ENCODE measurements around the gene ZNF529. TPM values are rescaled to one million over a fixed set of nuclear protein-coding genes. Genes with fewer than 3 reads are reported as not detected.
A peak's percentile ranks its signal among the peaks of the same experiment; 100 is the strongest.

The ZNF529 gene
- total RNA-seq, 1 experiment from 2014 or later = 4.2 TPM

GRCh38 chr19:36572593-36573019 lies 486 bp downstream of the ZNF529 start:
- Histone ChIP-seq H3K36me3 (ENCODE audit: low read depth) (peaks cover 55% of the 10 kb centered on the region), H3K4me3 (peak overlapping the region; percentile 90), H3K27ac (peak overlapping the region; percentile 55), H3K9me2 (ENCODE audit: insufficient read depth) (no peaks in the 10 kb centered on the region), H3F3A (ENCODE audit: insufficient read depth, low read depth) (no peaks in the 10 kb centered on the region), H2AFZ (peak overlapping the region; percentile 99), H3K4me2 (peak overlapping the region; percentile 88), H3K79me2 (ENCODE audit: low read depth) (peaks cover 40% of the 10 kb centered on the region), H3K27me3 (ENCODE audit: insufficient read depth, low read depth) (no peaks in the 10 kb centered on the region), H3K9me3 (ENCODE audit: insufficient read depth, low read depth) (peaks cover 25% of the 10 kb centered on the region; the same call in 1 of the 2 replicates), H4K20me1 (ENCODE audit: insufficient read depth) (no peaks in the 10 kb centered on the region), H3K4me1 (replicated peaks; ENCODE audit: insufficient read depth) (peaks cover 6% of the 10 kb centered on the region; the same call in 1 of the 2 replicates)
- ChIA-PET POLR2A (ENCODE audit: unreplicated experiment) (interaction anchor here (0.6 to 1.0 kb wide), 4 partner anchors 44 to 441 kb away, joined by 3 to 12 read pairs (median 6); partner anchors contain the start of gene ZNF345), CTCF (no interaction called here)
- TSS peak; percentile 75 for BruUV-seq (replicated peaks)
- intact Hi-C loops (cut with micrococcal nuclease; ENCODE audit: unreplicated experiment) = loop anchor here (1.0 to 5.0 kb wide), 3 partner anchors 44 to 445 kb away; partner anchors contain the start of genes ZNF260 and ZNF461
- DNase-seq = peak in 1 of 2 experiments; percentile 59
- TF ChIP-seq, protein P1, sequence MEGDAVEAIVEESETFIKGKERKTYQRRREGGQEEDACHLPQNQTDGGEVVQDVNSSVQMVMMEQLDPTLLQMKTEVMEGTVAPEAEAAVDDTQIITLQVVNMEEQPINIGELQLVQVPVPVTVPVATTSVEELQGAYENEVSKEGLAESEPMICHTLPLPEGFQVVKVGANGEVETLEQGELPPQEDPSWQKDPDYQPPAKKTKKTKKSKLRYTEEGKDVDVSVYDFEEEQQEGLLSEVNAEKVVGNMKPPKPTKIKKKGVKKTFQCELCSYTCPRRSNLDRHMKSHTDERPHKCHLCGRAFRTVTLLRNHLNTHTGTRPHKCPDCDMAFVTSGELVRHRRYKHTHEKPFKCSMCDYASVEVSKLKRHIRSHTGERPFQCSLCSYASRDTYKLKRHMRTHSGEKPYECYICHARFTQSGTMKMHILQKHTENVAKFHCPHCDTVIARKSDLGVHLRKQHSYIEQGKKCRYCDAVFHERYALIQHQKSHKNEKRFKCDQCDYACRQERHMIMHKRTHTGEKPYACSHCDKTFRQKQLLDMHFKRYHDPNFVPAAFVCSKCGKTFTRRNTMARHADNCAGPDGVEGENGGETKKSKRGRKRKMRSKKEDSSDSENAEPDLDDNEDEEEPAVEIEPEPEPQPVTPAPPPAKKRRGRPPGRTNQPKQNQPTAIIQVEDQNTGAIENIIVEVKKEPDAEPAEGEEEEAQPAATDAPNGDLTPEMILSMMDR (conservative IDR thresholded peaks at IDR 0.05) = no peak
- no peak for TF ChIP-seq EZH2 (IDR thresholded peaks at IDR 0.05; ENCODE audit: low read depth)

DNA sequence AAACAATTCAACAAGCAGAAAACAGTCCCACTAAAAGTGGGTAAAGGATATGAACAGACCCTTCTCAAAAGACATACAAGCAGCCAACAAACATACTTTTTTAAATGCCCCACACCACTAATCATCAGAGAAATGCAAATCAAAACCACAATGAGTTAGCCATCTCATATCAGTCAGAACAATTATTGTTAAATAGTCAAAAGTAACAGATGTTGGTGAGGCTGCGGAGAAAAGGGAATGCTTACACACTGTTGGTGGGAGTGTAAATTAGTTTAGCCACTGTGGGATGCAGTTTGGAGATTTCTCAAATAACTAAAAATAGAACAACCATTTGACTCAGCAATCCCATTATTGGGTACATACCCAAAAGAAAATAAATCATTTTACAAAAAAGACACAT lies 8.7 kb downstream of the ZNF529 start:
- peaks cover 31% of the 10 kb centered on the region for H3K36me3 ChIP-seq (ENCODE audit: low read depth)

GRCh38 chr19:36547001-36547732 lies 25.9 kb downstream of the ZNF529 start:
- Histone ChIP-seq H3K27me3 (ENCODE audit: insufficient read depth, low read depth) (no peaks in the 10 kb centered on the region), H3K27ac (no peak overlapping the region), H2AFZ (no peak overlapping the region), H3K4me1 (replicated peaks; ENCODE audit: insufficient read depth) (no peaks in the 10 kb centered on the region), H3K9me2 (ENCODE audit: insufficient read depth) (no peaks in the 10 kb centered on the region), H4K20me1 (ENCODE audit: insufficient read depth) (no peaks in the 10 kb centered on the region), H3K36me3 (ENCODE audit: low read depth) (peaks cover 82% of the 10 kb centered on the region), H3K79me2 (ENCODE audit: low read depth) (no peaks in the 10 kb centered on the region), H3K9me3 (ENCODE audit: insufficient read depth, low read depth) (peaks cover 89% of the 10 kb centered on the region), H3K4me2 (no peak overlapping the region), H3K4me3 (no peak overlapping the region), H3F3A (ENCODE audit: insufficient read depth, low read depth) (peaks cover 11% of the 10 kb centered on the region; the same call in 1 of the 2 replicates)
- intact Hi-C loops (cut with micrococcal nuclease; ENCODE audit: unreplicated experiment) = no loop called here
- ChIA-PET CTCF (interaction anchor here (0.6 kb wide), 1 partner anchor 19 kb away, joined by 9 read pairs; the partner anchor contains the start of gene ZNF260), POLR2A (ENCODE audit: unreplicated experiment) (no interaction called here)
- TF ChIP-seq EZH2 (IDR thresholded peaks at IDR 0.05; ENCODE audit: low read depth) = no peak
- TF ChIP-seq, protein P1 (conservative IDR thresholded peaks at IDR 0.05) = no peak
- BruUV-seq (replicated peaks) = no TSS peak
- DNase-seq = peak in 1 of 2 experiments; percentile 38

More for the DNA sequence above, 8.7 kb downstream of the ZNF529 start:
- no peak overlapping the region for H3K4me2 ChIP-seq
- DNase-seq = no peak
- intact Hi-C loops (cut with micrococcal nuclease; ENCODE audit: unreplicated experiment) = no loop called here
- TF ChIP-seq, protein P1 (conservative IDR thresholded peaks at IDR 0.05) = no peak
- TF ChIP-seq EZH2 (IDR thresholded peaks at IDR 0.05; ENCODE audit: low read depth) = no peak
- BruUV-seq (replicated peaks) = no TSS peak
- H3F3A ChIP-seq (ENCODE audit: insufficient read depth, low read depth) = no peaks in the 10 kb centered on the region
- no peaks in the 10 kb centered on the region for H3K27me3 ChIP-seq (ENCODE audit: insufficient read depth, low read depth)
- H2AFZ ChIP-seq = no peak overlapping the region
- peaks cover 57% of the 10 kb centered on the region; the same call in 1 of the 2 replicates for H3K9me3 ChIP-seq (ENCODE audit: insufficient read depth, low read depth)
- ChIA-PET CTCF (no interaction called here), POLR2A (ENCODE audit: unreplicated experiment) (no interaction called here)
- peaks cover 9% of the 10 kb centered on the region; the same call in 1 of the 2 replicates for H3K79me2 ChIP-seq (ENCODE audit: low read depth)
- no peak overlapping the region for H3K27ac ChIP-seq
- no peaks in the 10 kb centered on the region for H3K4me1 ChIP-seq (replicated peaks; ENCODE audit: insufficient read depth)
- H3K9me2 ChIP-seq (ENCODE audit: insufficient read depth) = no peaks in the 10 kb centered on the region
- H4K20me1 ChIP-seq (ENCODE audit: insufficient read depth) = no peaks in the 10 kb centered on the region
- no peak overlapping the region for H3K4me3 ChIP-seq
